HS-27A (cell line): ENCODE measurements around the gene NAALAD2.
"Not testable (repeated sequence)": the region's sequence is repeated elsewhere in the genome, so short reads cannot be mapped to it uniquely, and the experiment has no call there.

Source experiments
- DNase-seq: peaks from one replicate; pipeline ENCODE4 v3.0.0-alpha.2; 2012; ENCODE audit warnings: low read depth, missing footprints

NAALAD2 gene

DNA sequence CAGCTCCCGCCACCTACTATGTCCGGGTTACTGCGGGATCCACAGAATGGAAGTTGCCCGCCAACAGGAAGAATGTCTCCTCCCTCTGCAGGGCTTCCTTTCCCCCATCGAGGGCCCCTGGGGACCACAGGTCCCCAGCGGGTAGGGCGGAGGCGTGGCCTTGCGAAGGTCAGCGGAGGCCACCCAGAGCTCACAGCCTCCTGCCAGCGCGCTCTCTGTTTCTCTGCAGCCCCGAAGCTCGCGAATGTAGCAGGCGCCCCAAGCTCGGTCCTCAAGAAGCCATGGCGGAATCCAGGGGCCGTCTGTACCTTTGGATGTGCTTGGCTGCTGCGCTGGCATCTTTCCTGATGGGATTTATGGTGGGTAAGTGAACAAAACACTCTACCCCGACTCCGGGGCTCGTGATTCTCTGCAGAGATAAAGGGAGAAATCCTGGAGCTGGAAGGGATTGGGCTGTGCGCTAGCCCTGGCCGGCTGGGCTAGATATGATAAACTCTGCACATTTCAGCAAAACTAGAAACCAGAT lies at the start of gene NAALAD2:
Gene NAALAD2, plus strand, starts transcription at position 186 of the 526 bp plus-strand sequence. Its CDS starts 96 bp downstream, at position 282.
- no peak for DNase-seq

DNA sequence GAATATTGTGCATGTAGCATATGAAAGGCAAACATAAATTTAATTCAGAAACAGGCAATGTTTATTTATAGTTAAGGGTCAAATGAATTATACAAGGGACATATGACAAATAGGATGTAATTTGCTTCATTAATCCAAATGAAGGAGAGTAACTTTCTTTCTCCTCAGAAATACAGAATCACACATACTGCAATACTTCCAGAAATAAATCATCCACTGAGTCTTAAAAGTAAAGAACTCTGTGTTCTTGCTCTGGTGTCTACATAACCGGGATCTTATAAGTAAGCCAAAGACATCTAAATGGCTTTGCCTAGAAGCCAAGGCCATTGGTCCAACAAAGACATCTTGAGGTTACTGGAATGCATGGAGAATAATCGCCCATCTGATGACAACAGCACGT lies 48.8 kb upstream of the NAALAD2 start, which contains the start of gene UBTFL1:
Gene UBTFL1, plus strand, starts transcription at position 301 of the 400 bp plus-strand sequence. Its CDS starts 0 bp downstream, at position 301.
- DNase-seq: not testable (repeated sequence)

DNA sequence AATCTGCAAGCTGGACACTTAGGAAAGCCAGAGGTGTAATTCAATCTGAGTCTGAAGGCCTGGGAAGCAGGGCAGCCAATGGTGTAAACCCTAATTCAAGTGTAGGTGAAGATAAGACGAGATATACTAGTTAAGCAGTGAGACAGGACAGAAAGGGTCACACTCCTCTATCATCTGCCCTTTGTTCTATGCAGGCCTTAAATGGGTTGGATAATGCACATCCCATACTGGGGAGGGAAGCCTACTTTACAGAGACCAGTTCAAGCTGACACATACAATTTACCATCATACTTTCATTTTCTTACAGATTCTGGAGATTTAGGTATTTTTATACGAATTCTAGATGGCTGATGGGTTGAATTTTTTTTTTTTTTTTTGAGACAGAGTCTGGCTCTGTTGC lies 45.7 kb upstream of the NAALAD2 start:
- not testable (repeated sequence) for DNase-seq

DNA sequence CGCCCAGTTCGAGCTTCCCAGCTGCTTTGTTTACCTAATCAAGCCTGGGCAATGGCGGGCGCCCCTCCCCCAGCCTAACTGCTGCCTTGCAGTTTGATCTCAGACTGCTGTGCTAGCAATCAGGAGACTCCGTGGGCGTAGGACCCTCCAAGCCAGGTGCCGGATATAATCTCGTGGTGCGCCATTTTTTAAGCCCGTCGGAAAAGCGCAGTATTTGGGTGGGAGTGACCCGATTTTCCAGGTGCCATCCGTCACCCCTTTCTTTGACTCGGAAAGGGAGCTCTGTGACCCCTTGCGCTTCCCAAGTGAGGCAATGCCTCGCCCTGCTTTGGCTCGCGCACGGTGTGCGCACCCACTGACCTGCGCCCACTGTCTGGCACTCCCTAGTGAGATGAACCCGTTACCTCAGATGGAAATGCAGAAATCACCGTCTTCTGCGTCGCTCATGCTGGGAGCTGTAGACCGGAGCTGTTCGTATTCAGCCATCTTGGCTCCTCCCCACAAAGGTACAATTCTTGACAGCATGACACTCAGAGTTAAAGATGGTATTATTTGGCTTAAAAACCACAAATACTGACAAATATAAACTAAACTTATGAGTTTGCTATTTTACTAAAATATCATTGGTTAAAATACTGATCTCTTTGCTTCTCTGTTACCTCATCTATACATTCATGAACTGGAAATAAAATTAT lies 39.1 kb upstream of the NAALAD2 start:
- not testable (repeated sequence) for DNase-seq

DNA sequence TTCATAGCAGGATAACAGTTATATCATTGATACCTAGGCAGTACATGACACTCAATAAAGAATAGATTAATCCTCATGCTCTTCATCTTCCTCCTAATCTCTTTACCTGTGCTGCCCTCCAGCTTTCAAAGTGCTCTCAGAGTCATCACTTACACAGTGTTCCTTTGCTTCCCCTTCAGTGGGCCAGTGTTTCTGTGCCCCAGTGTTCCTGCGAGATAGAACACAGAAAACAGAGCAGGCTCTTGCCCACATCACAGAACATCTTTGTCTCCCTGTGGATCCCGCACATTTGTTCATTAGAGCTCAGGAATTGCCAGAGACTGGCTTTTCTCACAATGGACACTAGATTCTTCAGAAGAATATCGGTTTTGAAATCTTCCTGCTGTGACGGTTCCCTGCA lies 36.2 kb upstream of the NAALAD2 start:
- DNase-seq: not testable (repeated sequence)

DNA sequence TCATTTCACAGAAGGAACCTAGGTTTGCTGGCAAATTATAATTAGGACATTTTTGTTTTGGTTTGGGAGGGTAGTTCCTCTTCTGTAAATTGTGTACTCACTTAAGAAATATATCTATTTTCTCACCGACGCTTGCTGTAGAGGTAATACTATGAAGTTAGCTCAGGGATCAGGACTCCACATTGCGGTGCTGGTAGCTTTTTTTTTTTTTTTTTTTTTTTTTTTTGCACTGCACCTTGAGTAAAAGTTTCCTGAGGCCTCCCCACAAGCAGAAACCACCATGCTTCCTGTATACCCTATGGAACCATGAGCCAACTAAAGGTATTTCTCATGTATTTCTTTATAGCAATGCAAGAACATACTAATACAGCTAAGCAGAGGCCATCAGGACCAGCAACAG lies 34.0 kb upstream of the NAALAD2 start:
- no peak for DNase-seq

DNA sequence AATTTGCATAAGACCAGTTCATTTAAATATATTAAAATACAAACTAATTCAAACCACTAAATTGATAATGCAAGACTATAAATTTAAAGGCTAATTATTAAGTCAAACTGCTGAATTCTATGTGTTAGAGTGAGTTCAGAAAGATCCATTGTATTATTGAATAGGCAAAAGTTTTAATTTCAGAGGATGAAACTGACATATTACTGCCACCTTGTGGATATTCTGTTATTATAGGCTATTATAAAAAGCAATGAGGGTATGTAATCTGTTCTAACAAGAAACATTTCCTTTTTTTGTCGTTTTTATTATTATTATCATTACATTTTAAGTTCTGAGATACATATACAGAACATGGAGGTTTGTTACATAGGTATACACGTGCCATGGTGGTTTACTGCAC lies 20.9 kb upstream of the NAALAD2 start:
- no peak for DNase-seq

DNA sequence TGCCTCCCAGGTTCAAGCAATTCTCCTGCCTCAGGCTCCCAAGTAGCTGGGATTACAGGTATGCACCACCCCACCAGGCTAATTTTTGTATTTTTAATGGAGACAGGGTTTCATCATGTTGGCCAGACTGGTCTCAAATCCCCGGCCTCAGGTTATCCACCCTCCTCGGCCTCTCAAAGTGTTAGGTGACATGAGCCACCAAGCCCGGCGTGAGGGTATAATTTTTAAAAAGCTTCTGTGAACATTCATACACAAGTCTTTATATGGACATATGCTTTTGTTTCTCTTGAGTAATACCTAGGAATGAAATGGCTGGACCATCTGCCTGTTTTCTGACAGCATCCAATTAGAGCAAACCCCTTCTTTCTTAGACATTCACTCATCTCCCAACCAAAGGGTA lies 14.3 kb upstream of the NAALAD2 start:
- no peak for DNase-seq

DNA sequence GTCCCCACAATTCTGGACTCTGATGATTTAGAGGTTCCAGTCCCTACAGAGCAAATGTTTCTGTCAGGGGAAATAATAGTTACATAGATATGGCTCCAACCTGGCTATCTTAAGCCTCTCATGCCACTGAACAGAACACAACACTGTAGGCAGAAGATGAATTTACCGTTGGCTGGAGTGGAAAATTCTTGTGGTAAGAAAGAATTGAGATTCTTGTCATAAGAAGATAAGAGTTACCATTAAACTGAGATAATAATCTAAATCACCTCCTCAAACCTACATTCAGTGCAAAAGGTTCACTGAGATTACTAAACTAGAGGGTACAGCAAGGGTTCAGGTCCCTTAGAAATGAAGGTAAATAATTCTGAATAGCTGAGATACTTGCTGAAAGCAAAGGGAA lies 10.1 kb upstream of the NAALAD2 start:
- DNase-seq: no peak

DNA sequence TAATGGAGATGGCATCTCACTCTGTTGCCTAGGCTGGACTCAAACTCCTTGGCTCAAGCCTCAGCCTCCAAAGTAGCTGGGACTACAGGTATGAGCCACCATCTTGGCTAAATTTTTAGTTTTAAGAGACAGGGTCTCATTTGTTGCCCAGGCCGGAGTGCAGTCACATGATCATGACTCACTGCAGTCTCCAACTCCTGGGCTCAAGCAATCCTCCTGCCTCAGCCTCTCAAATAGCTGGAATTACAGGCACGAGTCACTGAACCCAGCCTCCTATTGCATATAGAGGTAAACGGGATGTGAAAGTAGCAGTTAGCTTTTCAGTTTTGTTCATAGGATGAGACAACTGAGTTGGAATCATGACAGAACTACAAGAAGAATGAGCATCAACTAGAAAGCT lies 9.5 kb upstream of the NAALAD2 start:
- DNase-seq: no peak

DNA sequence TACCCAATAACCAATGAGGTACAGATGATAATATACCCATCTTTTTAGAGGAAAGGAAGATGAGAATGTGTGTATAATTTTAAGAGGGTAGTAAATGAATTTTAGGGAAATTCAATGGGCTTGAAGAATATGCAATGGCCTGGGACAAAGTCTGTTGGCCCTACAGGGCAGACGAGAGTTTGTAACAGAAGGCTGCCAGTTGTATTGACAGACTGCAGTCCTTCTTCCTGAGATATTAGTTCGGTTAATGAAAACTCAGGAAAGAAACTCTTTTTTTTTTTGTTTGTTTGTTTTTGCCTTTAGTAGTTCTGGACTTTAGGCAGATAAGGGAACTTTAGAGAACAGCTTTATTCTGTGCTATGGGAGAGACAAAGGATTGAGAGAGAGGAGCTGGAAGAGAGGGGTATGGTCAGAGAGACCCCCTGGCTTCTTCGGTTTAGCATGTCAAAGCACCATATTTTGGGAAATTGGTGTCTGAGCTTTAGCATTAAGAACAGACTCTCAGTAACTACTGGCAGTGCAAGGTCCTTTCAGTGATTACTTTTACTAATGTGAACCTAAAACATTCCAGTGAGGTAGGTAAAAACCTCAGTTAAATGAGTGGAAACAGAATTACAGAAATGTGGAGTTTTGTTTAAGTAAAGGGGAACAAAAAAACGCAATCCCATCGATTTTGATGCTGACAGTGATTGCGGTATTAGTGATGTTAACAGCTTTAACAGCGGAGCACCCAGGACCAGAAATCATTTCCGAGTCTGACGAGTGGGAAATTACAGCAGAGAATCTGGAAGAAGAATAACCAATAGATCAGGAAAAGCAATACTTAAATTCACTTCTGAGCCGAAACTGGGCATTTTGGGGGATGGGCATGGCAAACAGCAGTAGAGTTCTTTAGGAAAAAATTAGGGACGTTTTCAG lies 644 bp upstream of the NAALAD2 start:
- DNase-seq: no peak

DNA sequence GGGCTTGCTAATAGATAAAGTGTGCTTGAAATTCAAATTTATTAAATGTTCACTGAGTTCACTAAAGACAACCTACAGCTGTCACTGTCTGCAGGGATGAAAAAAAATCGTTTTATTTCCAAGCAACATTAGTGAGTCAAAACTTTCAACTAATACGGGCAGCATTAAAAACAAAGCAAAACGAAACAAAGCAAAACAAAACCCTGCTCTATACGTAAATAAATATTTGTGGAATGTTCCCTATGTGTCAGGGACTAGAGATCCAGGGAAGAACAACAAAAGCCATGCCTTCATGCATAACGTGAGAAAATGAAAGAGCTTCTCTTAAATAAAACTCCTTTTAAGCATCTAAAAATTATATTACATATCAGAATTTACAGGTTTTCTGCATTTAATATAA lies 553 bp downstream of the NAALAD2 start:
- DNase-seq: no peak

DNA sequence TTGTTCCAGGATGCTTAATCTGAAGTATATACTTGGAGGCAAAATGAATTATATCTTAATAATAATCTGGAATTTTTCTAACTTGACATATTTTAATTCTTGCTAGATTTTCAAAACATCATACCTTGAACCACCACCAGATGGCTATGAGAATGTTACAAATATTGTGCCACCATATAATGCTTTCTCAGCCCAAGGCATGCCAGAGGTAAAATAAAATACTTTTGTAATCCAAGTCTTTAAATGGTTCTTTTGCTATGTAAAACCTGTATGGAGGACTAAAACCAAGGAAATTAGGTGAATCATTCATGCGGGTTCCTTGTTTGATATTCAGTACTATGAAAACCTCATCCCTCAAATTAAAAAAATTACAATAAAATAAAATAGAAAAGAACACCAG lies 14.4 kb downstream of the NAALAD2 start:
- DNase-seq: no peak

DNA sequence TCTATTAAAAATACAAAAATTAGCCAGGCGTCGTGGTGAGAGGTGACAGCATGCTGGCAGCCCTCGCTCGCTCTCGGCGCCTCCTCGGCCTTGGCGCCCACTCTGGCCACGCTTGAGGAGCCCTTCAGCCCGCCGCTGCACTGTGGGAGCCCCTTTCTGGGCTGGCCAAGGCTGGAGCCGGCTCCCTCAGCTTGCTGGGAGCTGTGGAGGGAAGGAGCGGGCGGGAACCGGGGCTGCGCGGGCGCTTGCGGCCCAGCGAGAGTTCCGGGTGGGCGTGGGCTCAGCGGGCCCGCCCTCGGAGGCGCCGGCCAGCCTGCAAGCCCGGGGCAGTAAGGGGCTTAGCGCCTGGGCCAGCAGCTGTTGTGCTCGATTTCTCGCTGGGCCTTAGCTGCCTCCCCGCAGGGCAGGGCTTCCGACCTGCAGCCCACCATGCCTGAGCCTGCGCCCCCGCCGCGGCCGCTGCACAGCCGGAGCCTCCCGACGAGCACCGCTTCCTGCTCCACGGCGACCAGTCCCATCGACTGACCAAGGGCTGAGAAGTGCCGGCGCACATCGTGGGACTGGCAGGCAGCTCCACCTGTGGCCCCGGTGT lies 32.6 kb downstream of the NAALAD2 start:
- DNase-seq: not testable (repeated sequence)

DNA sequence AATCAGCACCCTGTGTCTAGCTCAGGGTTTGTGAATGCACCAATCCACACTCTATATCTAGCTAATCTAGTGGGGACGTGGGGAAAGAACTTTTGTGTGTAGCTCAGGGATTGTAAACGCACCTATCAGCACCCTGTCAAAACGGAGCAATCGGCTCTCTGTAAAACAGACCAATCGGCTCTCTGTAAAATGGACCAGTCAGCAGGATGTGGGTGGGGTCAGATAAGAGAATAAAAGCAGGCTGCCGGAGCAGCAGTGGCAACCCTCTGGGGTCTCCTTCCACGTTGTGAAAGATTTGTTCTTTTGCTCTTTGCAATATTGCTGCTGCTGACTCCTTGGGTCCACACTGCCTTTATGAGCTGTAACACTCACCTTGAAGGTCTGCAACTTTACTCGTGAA lies 33.2 kb downstream of the NAALAD2 start:
- not testable (repeated sequence) for DNase-seq

DNA sequence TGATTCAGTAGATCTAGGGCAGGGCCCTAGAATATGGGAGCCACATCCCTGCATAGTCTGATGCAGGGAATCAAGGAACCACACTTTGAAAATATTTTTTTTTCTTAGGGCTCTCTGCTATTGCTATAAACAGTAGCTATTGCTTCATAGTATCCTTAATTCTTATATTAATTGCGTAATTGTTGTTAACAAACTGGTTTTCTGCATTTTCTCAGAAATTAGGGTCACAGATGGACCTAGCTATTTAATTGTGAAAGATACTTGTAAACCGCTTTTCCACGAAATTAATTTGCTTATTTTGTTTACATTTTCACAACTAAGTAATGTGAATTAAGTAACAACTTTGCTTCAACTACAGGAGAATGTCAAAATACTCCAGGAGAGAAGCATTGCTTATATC lies 34.1 kb downstream of the NAALAD2 start:
- no peak for DNase-seq

DNA sequence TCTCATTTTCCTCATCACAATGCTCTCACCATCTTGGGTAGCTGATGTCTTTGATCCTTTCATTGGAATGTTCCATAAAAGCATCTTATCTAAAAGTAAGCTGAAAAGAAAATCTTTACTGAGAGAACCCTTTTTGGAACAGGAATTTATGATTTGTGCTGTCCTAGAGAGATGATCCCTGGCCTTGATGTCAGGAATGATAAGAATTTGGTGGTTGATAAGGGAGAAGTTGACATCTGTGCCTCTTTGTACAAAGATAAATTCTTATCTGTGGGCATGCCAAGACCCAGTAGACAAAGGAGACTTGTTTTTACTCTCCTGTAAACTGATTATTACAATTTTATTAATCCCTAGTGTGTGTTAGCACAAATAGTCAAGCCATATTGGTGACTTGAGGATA lies 36.9 kb downstream of the NAALAD2 start:
- no peak for DNase-seq

DNA sequence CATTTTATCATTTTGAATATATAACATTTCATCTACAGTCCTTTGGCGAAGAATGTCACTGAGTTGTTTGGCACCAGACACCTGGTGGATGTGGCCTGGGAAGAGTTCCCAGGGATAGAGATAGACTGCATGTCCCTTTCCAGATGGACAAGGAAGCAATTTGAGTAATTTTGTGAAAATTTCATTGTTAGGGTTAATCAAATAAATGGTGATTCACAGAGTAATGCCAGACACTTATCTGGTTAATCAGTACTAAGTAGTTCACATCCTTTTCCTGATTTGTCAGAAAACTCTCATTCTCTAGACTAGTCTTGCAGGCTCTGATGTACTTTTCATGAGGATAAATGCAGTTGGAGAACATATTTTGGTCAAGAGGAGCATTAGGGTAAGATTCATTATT lies 41.6 kb downstream of the NAALAD2 start:
- DNase-seq: no peak

DNA sequence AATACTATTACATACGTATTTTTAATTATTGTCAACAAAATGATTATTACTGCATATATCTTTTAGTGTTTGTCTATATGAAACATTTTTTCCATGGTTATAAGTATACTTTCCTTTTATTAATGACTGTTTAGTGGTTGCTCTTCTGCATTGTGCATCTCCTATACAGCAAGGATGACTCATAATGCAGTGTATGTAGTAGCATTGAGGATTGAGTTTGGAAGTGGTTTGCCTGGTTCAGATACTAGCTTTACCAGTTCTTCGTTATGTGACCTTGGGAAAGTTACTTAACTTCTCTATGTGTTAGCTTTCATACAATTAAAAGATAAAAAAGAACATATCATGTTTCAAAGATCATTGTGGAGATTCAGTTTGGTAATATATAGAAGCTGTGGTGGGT lies 44.3 kb downstream of the NAALAD2 start:
- no peak for DNase-seq

DNA sequence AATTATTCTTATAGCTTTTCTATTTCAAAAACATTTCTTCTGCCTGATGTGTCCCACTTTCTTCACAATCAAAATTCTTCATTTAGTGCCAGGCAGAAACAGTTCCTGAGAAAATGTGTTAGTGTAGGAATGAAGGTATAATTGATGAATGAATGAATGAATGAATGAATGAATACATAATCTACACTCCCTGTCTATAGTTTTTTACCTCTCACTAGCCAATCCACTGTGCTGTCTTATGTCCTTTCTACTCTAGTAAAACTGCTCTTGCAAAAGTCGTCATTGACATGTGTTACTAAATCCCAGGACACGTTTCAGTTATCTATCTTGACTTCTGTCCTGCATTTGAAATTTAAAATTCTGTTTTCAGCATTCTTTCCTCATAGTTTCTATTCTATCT lies 45.5 kb downstream of the NAALAD2 start:
- DNase-seq: no peak

DNA sequence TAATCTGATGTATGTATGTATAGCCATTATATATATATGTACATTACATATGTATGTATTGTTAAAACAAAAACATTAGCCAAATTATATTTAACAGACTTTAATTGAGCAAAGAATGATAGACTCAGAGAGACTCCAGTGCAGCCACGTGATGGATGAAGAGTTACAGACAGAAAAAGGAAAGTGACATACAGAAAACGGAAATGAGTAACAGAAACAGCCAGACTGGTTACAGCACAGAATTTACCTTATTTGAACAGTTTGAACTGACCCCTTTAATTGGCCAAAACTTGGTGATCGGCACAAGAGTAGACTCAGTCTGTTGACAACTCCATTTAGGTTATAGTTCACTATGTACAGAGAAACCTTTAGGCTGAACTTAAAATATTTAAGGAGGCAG lies 53.4 kb downstream of the NAALAD2 start:
- no peak for DNase-seq

DNA sequence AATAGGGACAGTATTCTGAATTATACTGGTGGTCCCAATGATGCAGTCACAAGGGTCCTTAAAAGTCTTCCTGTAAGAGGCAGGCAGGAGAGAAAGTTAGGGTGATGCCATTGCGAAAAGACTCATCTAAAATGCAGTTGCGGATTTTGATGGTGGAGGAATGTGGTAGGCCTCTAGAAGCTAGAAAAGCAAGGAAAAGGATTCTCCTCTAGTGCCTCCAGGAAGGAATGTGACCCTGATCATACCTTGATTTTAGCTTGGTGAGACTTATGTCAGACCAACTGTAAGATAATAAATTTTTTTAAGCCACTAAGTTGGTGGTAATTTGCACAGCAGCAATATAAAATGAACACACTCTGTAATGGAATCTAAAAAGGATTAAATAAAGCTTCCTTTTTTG lies 54.5 kb downstream of the NAALAD2 start:
- no peak for DNase-seq
